8988T (cell line): ENCODE data around the gene SPOCK2.

ENCODE experiments used
- DNase-seq: peaks from one replicate; pipeline ENCODE4 v3.0.0; 2011

Gene SPOCK2

DNA sequence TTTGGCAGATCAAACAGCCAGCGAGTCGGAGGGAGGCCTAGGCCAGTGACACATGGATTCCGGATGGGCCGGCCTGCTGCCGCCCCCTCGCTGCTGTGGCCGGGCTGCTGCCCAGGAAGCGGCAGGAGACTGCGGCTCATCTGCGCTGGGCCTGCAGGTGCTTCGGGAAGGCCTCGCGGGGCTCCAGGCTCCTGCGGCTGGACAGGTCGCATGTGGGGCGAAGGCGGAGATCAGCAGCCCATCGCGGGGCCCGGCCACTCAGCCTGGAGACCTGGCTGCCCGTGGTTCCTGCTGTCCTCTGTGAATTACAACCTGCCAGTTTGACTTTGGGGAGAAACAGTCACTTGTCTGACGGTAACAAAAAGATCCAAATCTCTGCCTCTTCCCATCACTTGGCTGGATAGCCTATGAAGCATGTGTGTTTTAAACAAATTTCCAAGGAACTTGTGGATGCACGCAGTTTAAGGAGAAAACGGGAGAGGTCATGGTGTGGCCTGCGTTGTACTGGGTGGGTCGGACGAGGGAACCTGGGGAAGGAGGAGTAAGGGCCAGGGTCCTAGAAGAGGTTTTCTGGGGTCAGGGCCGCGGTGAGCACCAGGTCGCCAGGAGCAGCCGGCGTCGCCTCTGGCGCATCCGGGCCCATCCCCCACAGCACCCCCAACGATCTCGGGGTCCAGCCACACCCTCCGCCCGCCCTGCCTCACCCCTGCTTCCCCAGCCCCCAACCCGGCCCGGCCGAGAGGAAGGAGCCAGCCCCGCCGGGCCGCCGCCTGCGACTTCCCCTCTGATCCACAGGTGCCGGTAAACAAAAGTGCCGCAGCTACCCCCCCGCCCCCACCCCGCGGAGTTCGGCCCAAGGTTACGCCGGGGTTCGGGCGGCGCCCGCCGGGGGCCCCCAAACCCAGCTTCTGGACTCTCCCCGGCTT is 1.6 kb downstream of the SPOCK2 start:
- DNase-seq = no peak

DNA sequence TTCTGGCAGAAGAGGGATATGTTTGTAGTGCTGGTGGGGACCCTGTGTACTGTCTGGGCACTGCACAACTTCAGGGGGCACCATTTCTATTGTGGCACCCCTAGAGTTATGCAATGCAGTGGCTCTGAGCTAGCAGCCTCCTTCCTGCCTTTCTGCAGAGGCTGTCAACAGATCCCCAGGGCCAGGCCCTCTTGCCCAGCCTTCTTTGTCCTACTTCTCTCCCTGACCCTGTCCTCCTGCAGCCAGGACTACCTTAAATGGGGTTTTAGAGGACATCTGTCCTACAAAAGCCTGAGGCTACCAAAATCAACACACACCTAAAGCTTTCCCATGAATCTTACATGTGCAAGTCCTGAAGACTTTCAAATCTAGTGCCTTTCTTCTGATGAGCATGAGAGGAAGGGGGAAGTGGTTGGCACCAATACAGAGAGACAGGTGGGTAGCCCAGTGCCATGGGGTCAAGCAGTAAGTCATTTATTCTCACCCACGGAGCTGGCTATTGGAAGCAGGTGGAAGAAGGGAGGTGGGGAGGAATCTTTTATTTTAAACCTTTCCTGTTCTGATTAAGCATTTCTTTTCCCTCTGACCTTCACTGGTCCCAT is 2.4 kb downstream of the SPOCK2 start:
- DNase-seq = no peak

DNA sequence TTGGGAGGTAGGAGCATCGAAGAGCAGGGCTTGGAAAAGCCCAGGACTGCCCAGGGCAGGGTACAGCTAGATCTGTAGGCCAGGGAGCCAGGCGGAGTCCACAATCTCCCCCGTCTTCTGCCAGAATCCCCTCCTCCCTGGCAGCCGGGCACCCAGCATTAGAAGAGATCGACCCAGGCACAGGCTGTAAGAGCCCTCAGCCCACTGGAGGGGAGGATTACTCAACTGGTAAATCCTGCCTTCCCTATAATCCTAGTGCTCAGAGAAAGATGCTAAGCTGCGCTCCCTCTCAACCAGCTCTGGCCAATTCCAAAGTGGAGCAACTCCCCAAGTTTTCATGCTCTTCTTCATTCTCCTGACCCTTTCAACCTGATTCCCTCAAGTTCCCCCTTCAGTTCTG is 3.2 kb downstream of the SPOCK2 start:
- DNase-seq = no peak

DNA sequence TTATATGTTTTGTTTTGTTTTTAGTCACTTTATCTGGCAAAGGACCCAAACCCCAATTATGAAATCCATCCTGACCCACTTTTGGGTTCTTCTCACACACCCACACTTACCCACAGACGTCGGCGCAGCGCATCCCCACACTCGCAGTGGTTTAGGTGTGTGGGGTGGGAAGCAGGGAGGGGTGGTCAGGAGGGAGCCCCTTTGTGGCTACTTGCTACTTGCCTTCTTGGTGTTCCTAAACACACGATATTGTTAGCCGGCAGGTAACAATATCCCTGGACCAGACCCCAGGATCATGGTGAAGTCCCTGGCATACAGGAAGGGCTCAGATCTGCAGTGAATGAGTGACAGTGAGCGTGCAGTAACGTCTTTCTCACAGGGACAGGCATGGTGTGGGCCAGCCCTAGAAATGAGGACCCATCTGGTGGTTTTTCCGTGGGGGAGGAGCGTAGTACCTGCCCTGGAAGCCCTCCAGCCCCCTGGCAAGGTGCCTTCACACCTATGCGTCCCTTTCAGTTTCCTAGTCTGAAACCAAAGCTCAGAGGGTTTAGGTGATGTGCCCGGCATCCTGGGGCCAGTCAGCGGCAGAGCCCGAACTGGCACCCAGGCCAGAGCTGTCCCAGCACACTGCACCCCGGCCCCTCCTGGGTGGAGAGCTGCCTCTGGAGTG is 4.4 kb downstream of the SPOCK2 start:
- DNase-seq = no peak

DNA sequence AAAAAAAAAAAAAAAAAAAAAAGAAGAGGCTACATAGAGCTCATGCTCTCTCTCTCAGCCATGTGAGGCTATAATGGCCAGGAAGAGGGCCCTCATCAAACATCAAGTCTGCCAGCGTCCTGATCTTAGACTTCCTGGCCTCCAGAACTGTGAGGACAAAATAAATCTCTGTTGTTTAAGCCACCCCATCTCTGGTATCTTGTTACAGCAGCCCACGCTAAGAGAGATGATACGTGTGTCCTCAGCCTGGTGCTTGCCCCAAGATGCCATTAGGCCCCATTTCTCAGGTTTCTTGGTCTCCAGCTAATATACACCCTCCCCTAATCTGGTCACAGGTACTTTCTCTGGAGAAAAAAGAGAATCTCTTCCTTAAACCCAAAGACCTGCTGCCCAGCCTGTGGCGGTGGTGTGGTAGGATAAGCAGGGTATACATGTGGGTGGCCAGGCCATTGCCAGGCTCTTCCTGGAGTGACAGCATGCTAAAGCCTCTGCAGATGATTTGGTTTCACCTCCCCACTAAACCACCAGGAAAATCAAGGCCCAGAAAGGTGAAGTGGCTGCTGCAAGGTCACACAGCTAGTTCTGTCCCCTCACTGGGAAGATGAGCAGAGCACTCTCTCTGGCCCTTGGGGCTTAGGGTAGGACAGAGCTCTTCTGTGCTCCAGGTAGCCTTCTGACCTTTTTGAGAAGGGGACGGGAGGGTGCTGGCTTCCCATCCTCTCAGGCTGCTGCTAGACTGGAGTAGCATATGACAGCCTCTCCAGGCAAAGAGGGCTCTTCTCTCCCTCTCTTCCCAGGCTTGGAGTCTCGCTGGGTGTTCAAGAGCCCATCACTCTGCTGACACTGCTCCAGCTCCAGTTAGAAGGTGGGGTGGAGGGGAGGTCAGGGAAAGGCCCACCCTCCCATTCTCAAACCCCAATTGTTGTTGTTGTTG is 5.2 kb downstream of the SPOCK2 start:
- DNase-seq = no peak

DNA sequence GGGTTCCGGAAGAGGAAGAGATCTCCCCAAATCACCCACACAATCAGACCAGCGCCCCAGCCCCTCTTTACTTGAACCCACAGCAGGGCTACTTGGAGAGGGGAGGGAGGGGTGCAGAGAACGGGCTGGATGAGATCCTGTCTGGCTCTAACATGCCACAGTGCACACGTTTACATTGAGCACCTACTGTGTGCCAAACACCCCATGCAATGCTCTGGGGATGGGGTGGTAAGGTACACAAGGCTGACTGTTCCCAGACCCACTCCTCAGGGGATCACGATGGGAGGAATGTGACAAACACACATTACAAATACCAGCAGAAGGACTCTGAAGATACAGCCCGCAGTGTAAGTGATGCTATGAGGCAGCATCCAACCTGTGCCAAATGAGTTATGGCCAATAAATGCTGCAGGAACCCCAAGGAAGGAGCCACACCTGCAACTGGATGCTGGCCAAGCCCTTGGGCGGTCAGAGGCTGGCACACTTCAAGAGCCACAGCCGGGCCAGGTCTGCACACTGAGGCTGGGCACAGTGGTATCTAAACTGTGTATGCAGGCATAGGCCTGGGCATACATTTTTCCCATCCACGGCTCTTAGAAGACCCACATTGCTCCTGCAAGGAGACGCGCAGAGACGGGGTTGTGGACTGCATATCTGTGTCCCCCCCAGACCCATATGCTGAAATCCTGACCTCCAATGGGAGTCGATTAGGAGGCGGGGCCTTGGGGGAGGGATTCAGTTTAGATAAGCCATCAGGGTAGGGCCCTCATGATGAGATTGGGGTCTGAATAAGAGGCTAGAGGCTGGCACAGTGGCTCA is 6.4 kb downstream of the SPOCK2 start:
- no peak for DNase-seq

DNA sequence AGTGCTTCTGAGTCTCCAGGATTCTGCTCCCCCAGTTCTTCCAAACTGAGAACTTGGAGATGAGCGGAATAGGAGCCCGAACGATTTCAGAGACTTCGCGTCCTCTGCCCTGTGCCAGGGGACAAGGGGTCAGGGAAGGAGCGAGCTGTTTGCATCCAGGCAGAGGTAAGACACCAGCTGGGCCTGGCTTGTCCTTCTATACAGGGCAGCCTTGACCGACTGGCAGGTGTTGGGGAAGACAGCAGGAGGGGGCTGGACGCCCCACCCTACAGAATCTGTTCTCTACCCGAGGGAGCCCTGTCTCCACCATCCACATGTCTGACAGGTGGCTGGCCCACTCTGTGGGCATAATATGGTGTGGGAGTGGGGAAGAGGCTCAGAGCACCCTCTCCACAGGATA is 7.1 kb downstream of the SPOCK2 start:
- no peak for DNase-seq

DNA sequence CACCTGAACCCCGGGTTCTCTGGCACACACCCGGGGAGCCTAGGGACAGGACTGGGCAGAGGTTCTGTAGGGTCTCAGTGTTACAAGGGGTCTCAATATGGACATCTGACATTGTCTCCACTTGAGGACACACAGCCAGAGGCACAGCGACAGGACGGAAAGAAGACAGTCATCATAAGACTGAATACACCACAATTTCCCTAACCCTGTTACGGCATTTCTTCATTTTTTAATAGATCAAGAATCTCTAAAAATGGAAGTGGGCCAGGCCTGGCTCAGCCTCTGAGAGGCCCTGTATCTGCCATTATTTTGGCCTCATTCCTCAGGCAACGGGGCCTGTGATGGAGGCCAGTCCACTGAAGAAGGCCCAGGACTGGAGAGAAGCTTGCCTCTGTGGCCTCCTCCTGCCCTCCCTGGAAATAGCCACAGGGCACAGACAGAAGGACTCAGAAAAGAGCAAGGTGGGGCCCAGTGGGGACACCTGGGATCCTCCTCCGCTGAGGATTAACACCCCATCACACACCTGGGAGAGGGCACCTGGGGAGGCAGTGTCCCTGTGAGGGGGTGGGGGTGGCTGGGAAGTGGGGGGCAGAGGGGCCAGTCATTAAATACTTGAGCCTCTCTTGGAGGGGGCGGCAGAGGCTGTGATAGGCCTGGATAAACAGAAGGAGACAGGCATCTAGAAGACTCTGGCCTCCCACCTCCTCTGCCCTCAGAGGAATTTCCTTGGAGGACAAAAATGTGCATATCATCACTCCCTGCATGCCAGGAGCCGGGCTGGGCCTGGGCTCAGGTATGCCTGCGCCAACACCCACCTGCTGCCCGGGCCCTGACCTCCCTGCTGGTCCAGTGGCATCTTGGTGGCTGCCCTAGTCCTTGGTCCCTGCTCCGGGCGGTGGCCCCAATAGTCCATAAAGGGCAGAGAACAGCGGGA is 8.0 kb downstream of the SPOCK2 start:
- peak; percentile 6 for DNase-seq

DNA sequence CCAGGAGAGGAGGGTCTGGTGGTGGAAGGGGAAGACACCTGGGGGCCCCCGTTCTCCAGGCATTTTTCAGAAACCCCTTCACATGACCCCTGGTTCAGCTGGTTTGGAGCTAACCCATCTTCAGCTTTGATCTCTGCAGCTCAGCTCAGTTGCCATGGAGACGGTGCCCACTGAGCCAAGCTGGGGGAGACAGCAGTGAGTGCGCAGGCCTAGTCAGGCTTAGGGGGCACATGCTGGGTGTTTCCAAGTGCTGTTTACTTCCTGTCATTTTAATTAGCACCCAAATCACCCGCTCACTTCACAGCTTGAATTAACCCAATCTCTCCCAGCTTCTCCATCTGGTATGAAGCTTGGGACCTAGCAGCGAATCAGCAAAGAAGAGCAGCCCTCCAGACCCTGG is 9.0 kb downstream of the SPOCK2 start:
- peak; percentile 21 for DNase-seq

DNA sequence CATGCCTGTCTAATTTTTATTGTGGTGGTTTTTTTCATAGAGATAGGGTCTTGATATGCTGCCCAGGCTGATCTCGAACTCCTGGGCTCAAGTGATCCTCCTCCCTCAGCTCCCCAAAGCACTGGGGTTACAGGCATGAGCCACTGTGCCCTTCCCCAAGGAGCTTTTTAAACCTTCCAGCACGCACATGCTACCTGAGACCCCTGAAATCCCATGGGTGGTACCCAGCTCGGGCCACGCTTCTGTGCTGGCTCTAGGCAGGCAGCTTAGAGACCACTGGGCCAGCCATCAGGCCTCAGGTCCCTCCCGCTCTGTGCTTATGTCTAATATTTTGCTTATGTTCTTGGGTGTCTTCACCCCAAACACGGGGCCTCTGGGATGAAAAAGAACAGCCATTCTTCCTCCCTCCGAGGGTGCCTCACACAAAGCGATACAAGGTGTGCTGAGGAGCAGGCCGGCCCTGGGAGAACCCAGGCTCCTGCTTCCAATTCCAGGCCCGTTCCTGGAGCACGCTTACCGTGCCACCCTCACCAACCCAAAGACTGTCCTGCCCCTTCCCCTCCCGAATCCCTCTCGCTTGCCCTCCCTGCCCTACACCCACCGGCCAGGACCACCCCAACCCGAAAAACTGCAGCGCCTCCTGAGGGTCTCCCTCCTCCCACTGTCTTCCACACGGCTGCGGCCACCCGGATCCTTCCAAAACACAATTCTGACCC is 10.9 kb downstream of the SPOCK2 start:
- peak; percentile 9 for DNase-seq

DNA sequence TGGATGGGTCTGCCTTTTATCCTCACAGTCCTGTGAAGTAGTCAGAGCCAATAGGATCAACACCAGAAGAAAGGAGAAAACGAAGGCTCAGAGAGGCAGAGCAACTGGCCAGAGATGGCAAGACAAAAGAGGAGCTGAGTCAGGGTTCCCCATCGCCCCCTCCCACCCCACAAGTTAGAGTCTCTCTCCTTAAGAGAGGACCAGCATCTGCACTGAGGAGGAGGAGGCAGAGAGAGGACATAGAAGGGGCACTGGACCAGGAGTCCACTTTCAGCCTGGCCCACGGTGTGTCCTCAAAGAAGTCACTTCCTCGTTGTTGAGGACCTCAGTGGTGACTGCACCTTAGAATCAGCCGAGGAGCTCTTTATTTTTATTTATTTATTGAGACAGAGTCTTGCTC is 11.6 kb downstream of the SPOCK2 start:
- DNase-seq = peak; percentile 8

DNA sequence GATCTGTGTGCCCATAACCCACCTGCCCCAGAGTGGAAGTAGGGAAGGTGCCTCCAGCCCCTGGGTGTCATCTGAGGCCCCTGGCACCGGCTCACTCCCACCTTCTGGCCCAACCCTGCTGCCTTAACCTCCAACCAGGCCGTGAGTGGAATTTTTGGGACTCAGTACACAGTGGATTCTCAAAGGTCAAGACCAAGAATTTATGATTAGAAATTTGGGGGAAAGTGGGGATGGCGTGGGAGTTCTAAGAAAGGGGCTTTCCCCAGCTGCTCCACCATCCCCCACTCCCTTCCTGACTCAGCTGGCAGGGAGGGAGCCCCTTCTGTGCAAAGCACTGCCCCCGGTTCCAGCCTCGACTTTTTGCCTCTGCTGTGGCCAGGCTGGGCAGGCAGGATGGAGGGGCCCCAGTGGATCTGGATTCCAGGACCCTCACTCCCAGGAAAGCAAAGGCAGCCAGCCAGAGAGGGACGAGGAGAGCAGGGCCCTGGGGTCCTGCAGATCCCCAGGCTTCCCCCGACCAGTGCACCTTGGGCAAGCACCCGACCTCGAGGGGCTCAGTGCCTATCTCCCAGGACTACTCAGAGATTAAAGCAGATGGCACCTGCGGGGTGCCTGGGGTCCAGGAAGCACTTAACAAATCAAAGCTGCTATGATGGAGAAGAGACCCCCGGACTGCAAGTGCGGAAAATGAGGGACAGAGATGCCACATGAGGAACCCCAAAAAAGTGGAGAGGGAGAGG is 12.8 kb downstream of the SPOCK2 start:
- no peak for DNase-seq

DNA sequence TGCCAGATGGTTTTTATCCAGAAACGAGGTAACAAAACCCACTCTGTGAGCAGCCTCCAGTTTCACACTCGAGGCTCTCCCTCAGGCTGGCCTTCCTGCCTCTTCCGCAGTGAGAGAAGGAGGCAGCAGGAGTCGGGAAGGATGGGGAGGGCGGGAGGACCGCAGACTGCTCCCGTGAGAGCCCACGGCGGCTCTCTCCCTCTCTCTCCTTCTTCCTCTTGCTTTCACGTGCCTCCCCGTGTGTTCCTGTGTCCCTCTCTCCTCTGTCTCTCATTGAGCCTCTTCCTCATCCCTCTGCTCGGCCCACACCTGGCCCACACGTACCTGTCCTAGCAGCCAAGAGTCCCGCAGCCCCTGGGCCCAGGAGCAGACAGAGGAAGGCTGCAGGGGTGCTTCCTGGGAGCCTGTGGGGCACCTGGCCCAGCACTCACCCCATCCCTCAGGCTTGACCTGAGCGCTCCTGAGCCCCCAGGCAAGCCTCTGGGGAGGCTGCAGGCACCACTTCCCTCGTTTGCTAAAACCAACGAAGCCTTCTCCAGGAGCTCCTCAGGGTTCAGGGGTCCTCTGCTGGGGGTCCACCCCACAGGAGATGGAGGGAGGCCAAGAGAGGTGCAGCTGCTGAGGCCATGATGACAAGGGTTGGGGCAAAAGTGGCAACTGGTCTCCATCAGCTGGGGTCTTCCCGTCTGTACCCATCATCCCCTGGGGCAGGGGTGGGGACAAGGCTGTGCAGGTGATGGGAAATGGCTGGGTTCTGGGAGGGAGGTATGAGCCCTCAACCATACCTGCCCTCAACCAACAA is 13.6 kb downstream of the SPOCK2 start:
- no peak for DNase-seq

DNA sequence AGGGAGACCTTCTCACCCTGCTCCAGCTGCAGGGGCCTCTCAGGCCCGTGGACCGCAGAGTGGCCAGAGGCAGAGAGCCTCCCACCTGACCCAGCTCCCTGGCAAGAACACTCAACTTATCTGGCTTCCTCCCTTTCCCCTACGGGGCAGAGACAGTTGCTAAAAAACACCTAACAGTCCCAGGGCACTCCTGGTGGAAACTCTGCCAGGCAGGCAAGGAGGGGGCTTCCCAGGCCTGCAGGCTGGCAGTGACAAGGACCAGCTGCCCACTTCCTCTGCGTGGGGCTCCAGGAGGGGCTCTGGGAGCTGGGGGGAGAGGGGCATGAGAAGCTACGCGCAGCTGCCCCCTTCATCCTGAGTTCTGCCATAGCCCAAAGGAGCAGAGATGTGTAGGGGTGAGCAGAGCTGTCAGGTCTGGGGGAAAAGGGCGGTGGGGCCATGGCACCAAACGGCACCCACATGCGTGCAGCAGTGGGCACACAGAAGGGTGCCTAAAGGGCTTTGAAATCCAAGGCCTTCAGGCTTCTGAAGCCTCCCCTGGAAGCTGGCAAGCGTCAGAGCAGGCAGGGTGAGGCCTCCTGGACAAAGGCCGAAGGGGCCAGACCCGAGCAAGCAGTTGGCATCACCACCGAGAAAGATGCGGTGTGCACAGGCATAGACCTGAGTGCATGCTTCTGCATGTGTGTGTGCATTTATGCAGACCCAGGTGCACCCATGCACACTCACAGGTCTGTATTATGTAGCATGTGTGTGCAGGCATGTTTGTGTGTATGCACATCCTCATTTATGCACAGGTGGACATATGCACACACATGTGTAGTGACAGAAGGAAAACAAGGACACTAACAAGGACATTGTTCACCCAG is 14.4 kb downstream of the SPOCK2 start:
- no peak for DNase-seq

DNA sequence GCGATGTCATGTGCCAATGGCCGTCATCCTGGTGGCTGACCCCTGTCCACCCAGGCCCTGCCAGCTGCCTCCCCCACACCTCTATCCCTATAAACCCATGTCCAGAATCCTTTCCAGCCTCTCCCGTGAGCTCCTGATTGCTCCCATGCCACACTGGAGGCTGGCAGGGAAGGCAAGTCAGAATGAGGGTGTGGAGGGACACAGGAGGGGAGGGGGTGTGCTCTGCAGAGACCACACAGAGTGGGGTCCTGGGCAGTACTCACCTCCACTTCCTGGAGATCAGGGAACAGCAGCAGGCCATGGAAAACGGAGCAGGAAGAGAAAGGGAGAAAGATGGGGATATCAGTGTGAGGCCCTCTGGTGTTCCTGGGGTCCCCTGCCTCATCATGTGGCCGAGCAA is 15.7 kb downstream of the SPOCK2 start:
- DNase-seq = no peak

DNA sequence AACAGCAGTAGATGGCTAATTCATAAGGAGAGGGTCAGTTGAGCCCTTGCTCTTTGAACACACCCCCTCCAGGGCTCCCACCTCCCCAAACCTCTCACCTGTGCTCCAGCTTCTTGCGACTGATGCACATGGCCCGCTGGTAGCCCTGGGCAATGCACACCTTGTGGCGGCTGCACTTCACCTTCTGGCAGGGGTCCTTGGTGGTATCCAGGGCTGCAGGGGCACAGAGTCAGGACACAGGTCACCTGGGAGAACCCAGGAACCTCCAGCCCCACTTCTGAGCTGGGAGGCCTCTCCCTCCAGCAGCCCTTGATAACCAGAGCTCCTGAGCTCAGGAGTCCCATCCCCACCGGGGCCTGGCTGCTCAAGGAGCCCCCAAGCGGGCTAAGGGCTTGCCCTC is 16.3 kb downstream of the SPOCK2 start:
- no peak for DNase-seq

DNA sequence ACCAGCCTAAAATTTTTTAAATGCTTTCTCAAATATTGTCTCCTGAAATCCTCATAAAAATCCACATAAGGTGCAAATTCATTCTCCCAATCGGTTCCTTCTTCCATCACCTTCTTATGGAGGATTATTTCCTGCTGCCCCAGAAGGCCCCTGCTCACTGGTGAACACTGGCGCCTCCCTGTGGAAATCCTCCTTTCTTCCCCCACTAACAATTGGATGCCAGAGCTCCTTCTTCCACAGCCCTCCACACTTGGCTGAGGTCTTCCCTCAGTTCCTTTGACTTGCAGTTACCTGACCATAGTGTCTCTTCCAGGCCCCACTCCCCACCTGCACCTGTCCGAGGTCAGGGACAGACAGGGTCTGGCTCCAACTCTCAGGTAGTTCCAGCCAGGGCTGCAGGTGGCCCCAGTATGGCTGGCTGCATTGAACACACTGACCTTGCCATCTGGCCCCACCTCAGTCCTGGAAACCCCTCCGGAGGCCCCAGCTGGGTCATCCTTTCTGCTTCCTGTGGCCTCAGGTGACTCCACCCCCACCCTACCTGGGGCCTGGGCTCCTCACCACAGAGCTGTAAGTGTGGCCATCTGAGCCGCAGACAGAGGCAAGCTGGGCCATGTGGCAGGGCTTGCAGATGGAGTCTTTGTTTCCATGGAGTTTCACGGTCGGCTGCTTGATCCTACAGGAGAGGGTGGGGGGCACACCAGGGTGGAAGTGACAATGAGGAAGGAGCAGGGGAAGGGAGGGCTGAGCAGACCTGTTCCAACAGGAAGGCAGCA is 18.4 kb downstream of the SPOCK2 start:
- DNase-seq = no peak
